Measurements from ENCODE around the gene APOL6.

DNA sequence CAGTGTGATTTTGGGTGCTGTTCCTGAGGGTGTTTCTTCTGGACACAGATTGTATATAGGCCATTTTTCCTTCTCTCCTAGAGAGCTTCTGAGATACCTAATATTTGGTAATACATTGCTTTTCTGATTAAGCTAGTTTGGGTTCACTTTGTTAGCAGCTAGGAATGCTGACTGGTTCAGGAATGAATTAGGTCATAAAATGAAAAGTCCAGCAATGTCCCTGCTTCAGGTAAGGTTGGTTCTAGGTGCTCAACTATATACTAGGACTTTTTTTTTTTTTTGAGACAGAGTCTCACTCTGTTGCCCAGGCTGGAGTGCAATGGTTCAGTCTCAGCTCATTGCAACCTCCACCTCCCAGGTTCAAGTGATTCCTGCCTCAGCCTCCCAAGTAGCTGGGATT, 36.5 kb downstream of the APOL6 start:
- TF ChIP-seq, protein P1, sequence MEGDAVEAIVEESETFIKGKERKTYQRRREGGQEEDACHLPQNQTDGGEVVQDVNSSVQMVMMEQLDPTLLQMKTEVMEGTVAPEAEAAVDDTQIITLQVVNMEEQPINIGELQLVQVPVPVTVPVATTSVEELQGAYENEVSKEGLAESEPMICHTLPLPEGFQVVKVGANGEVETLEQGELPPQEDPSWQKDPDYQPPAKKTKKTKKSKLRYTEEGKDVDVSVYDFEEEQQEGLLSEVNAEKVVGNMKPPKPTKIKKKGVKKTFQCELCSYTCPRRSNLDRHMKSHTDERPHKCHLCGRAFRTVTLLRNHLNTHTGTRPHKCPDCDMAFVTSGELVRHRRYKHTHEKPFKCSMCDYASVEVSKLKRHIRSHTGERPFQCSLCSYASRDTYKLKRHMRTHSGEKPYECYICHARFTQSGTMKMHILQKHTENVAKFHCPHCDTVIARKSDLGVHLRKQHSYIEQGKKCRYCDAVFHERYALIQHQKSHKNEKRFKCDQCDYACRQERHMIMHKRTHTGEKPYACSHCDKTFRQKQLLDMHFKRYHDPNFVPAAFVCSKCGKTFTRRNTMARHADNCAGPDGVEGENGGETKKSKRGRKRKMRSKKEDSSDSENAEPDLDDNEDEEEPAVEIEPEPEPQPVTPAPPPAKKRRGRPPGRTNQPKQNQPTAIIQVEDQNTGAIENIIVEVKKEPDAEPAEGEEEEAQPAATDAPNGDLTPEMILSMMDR (IDR thresholded peaks at IDR 0.05) = no peak
- TF ChIP-seq POLR2A (IDR thresholded peaks at IDR 0.05) = no peak

Measured in Peyer's patch (tissue), 4 donors.